ENCODE measurements around the gene TNFRSF19.
"Not testable (repeated sequence)": the region's sequence is repeated elsewhere in the genome, so short reads cannot be mapped to it uniquely, and the experiment has no call there.

The TNFRSF19 gene

GRCh38 chr13:23655321-23655720 lies 85.1 kb downstream of the TNFRSF19 start:
- no peak for DNase-seq (ENCODE audit: low spot score)

GRCh38 chr13:23656637-23657371 lies 86.6 kb downstream of the TNFRSF19 start:
- peak; percentile 56 for DNase-seq (ENCODE audit: low spot score)

GRCh38 chr13:23658929-23659541 lies 88.8 kb downstream of the TNFRSF19 start:
- no peak for DNase-seq (ENCODE audit: low spot score)

DNA sequence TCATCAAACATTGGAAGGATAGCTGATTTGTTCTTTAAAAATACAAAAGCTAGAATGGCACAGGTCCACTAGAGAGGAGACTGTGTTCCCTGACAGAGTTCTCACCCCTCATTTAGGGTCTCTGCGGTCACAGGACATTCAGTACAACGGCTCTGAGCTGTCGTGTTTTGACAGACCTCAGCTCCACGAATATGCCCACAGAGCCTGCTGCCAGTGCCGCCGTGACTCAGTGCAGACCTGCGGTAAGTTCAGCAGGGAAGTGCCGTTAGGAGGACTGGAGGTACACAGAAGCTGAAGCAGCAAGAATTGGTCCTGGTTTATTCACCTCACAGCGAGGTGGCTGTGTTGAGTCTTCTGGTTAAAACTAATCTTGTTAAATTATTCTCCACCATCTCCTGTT lies 90.0 kb downstream of the TNFRSF19 start:
- no peak for DNase-seq (ENCODE audit: low spot score)

GRCh38 chr13:23666582-23666981 lies 96.4 kb downstream of the TNFRSF19 start:
- no peak for DNase-seq (ENCODE audit: low spot score)

DNA sequence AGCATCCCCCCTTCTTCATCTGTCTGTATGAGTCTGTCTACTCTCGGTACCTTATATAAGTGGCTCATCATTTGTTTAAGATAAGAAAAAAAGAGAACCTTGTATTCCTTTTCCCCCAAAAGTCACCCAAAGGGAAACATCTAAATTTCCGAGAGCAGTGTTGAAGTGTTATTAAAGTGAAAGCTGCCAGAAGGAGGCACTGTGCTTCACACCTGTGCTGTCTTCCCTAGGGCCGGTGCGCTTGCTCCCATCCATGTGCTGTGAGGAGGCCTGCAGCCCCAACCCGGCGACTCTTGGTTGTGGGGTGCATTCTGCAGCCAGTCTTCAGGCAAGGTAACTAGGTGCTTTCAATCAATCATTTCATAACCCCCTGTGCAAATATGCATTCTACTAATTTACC lies 97.5 kb downstream of the TNFRSF19 start:
- DNase-seq (ENCODE audit: low spot score): no peak

- no peak for DNase-seq (ENCODE audit: low spot score)
Observed at GRCh38 chr13:23668562-23668961, 98.3 kb downstream of the TNFRSF19 start.

DNA sequence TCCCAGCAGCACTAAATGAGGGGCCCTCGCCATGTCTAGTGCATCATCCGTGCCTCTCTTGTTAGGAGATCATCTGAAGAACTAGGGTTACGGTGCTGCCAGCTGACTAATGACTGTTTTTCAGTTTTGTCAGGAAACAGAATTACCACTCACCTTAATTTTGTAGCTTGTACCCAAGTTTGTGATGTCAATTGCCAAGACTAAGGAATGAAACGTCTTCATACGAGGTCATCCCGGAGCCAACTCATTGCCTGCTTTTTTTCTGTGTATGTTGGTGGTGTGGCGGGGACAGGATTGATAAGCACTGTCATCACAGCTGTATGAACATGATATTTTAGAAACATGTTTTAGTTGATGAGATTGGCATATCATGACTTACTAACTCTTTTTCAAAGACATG lies 100.6 kb downstream of the TNFRSF19 start:
- DNase-seq (ENCODE audit: low spot score): no peak

DNA sequence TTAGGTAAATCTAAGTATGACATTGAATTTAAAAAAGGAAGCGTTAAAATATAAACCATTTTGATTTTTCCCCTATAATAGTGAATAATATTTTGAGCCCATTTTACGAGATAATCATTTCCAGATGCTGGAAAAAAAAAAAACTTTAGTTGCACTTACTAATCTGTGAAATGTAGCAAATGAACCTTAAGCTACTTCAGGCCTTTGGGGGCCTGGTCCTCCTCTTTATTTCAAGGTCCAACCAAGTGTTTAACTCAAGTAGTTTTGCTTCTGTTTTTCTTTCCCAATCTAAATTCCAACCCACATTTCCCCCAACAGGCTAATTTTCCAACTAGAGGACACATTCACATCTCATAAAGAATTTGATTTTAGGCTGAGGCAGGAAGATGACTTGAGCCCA lies 101.2 kb downstream of the TNFRSF19 start:
- no peak for DNase-seq (ENCODE audit: low spot score)

GRCh38 chr13:23671897-23672296 lies 101.7 kb downstream of the TNFRSF19 start:
- no peak for DNase-seq (ENCODE audit: low spot score)

DNA sequence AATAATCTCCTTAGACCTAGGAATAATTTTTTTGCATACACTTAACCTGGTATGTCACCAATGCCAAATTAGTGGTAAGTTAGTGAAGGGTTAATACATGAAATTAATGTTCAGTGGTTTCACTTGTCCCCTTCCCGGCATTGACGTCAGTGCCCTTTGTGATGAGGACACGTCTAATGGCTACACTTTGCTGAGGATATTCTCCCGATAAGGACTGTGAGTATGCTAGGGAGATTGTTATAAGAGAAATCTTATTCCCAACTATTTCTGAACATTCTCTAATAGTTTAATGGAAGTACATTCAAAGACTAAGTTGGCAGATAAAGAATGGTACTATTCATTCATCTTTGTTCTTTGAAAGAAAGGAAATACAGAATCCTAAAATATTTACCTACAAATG lies 102.4 kb downstream of the TNFRSF19 start:
- no peak for DNase-seq (ENCODE audit: low spot score)

GRCh38 chr13:23673354-23673753 lies 103.1 kb downstream of the TNFRSF19 start:
- peak; percentile 70 for DNase-seq (ENCODE audit: low spot score)

GRCh38 chr13:23673867-23674605 lies 103.8 kb downstream of the TNFRSF19 start:
- DNase-seq (ENCODE audit: low spot score): no peak

DNA sequence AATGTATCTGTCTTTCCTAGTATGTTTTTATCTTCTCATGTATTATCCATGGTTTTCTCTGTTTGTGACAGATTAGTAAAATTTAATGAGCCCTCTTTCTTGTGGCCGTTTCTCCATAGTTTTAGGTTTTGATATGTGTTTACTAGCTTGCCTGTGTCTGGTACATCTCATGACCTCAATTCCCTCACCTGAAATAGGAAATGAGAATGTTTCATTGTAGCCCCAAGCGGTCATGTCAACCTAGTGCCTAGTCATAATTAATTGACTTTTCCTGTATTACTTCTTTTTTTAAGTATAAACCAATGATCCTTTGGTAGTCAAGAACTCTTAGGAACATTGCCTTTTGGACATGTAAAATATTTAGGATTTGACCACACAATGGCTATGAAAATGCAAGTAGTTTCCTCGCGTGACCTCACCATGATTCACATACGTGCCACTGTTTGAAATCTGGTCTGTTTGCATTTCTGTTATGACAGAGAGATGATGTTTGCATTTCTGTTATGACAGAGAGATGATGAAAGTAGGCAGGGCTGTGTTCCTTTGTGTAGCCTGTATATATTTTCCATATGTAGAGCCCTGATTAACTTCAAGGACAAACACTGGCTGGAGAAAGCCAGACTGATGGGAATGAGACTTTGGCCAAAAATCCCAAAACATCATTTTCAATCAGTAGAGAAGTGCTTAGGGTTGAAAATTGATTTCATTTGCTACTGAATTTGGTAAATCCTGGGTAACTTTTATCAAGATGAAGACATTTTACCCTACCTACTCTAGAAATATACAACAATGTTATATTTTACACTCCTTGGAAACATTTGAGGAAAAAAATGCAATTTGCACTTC lies 104.8 kb downstream of the TNFRSF19 start:
- DNase-seq (ENCODE audit: low spot score): no peak

DNA sequence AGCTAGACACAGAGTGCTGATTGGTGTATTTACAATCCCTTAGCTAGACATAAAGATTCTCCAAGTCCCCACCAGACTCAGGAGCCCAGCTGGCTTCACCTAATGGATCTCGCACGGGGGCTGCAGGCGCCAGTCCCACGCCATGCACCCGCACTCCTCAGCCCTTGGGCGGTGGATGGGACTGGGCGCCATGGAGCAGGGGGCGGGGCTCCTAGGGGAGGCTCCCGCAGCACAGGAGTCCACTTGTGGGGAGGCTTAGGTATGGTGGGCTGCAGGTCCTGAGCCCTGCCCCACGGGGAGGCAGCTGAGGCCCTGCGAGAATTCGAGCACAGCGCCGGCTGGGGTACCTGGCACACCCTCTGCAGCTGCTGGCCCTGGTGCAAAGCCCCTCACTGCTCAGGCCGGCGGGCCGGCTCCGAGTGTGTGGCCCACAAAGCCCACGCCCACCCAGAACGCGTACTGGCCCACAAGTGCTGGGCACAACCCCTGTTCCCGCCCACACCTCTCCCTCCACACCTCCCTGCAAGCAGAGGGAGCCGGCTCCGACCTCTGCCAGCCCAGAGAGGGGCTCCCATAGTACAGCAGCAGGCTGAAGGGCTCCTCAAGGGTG lies 107.6 kb downstream of the TNFRSF19 start:
- not testable (repeated sequence) for DNase-seq (ENCODE audit: low spot score)

- no peak for DNase-seq (ENCODE audit: low spot score)
Observed at GRCh38 chr13:23678795-23679194, 108.6 kb downstream of the TNFRSF19 start.

DNA sequence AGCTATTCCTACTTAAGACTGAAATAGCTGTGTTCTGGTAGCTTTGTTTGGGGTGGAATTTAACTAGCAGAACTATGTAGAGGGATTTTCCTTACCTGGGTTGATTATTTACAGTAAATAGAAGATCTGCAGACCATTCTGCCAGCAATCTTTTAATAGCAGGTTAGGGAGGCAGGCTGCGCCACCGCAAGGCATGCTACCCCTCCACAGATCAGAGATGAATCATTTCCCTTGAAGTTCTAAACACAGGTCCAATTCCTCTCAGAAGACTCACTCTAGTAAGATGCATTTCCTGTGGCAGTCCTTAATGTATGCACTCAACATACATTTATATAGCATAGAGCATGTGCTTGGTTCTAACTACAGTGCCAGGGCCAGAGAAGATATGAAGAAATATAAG lies 109.0 kb downstream of the TNFRSF19 start:
- DNase-seq (ENCODE audit: low spot score): no peak

GRCh38 chr13:23680845-23681669 lies 110.8 kb downstream of the TNFRSF19 start:
- no peak for DNase-seq (ENCODE audit: low spot score)

GRCh38 chr13:23683084-23683483 lies 112.9 kb downstream of the TNFRSF19 start:
- no peak for DNase-seq (ENCODE audit: low spot score)

DNA sequence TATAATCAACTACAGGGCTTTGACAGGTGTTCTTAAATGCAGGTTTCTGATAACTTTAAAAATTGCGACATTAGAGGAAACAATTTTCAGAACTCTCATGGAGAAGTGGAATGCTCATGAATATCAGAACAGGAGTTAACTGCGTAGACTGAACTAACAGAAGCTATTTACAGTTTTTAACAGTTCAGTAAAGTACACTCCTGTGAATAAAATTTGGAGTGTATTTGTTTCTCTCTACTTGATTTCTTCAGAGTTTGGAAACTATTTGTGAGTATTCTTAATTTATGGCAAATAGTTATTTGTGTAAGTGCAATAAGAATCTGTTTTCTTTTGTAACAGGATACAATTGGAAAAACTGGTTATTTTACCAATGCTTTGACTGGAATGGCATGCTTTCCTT lies 114.4 kb downstream of the TNFRSF19 start:
- no peak for DNase-seq (ENCODE audit: low spot score)

- no peak for DNase-seq (ENCODE audit: low spot score)
Observed at GRCh38 chr13:23685416-23685815, 115.2 kb downstream of the TNFRSF19 start.
